Cardiac muscle cell (in vitro differentiated cells and primary cell): ENCODE results near the gene FNDC11. TPM values are rescaled to one million over a fixed set of nuclear protein-coding genes. Genes with fewer than 3 reads are reported as not detected.

Source experiments
- DNase-seq, 2 donors: peaks; one replicate each; pipeline versions ENCODE4 v3.0.0 to v3.0.0-alpha.2; 2010 to 2017; ENCODE audit warnings: low read depth in 1 of 2, low spot score in 1 of 2
- H3K27ac ChIP-seq: fragments of 200-600 bp; sonication (generic); 2 replicates; pipeline ENCODE4 v1.5.1; 2016
- H3K27me3 ChIP-seq: fragments of 200-600 bp; sonication (generic); 2 replicates; pipeline ENCODE4 v1.6.0; 2016; ENCODE audit warnings: control low read depth
- H3K36me3 ChIP-seq: fragments of 200-600 bp; sonication (generic); 2 replicates; pipeline ENCODE4 v1.5.1; 2016; ENCODE audit warnings: control low read depth
- H3K4me1 ChIP-seq: fragments of 200-600 bp; sonication (generic); 2 replicates; pipeline ENCODE4 v1.8.1; 2017; ENCODE audit warnings: low read depth, mild to moderate bottlenecking, mixed run types
- H3K4me3 ChIP-seq: fragments of 200-600 bp; sonication (generic); 2 replicates; pipeline ENCODE4 v1.5.1; 2016; ENCODE audit warnings: mild to moderate bottlenecking
- H3K9me3 ChIP-seq: fragments of 200-600 bp; sonication (generic); 2 replicates; pipeline ENCODE4 v1.5.1; 2017; ENCODE audit warnings: low read depth, mild to moderate bottlenecking, control low read depth
- polyA plus RNA-seq: library from polyadenylated mRNA; unstranded; fragments of >200 nt; fragmentation: Nextera tagmentation; extraction: Ambion mirVana; gene quantifications from 2 replicates; pipeline ENCODE4 v1.2.1, GENCODE V29; 2016
- total RNA-seq: library from RNA; depleted of rRNA; stranded (reverse); fragments of >200 nt; gene quantifications from 2 replicates; pipeline ENCODE4 v1.2.3, GENCODE V29; 2016
- TF ChIP-seq, protein P1 (sequence below): IDR thresholded peaks from 2 replicates; pipeline ENCODE4 v1.5.1; 2012; ENCODE audit warnings: low read depth, mild to moderate bottlenecking, low read length

FNDC11 gene
- total and polyA plus RNA-seq, 2 experiments from 2014 or later = 0.09 to 3.4 TPM

GRCh38 chr20:63580796-63581461 lies 27.0 kb downstream of the FNDC11 start:
- Histone ChIP-seq H3K36me3 (no peaks in the 10 kb centered on the region), H3K4me3 (no peak overlapping the region), H3K4me1 (no peaks in the 10 kb centered on the region), H3K27ac (no peak overlapping the region), H3K27me3 (no peaks in the 10 kb centered on the region), H3K9me3 (no peaks in the 10 kb centered on the region)
- TF ChIP-seq, protein P1, sequence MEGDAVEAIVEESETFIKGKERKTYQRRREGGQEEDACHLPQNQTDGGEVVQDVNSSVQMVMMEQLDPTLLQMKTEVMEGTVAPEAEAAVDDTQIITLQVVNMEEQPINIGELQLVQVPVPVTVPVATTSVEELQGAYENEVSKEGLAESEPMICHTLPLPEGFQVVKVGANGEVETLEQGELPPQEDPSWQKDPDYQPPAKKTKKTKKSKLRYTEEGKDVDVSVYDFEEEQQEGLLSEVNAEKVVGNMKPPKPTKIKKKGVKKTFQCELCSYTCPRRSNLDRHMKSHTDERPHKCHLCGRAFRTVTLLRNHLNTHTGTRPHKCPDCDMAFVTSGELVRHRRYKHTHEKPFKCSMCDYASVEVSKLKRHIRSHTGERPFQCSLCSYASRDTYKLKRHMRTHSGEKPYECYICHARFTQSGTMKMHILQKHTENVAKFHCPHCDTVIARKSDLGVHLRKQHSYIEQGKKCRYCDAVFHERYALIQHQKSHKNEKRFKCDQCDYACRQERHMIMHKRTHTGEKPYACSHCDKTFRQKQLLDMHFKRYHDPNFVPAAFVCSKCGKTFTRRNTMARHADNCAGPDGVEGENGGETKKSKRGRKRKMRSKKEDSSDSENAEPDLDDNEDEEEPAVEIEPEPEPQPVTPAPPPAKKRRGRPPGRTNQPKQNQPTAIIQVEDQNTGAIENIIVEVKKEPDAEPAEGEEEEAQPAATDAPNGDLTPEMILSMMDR = peak; percentile 48
- DNase-seq = peak; percentile 44 to 58

GRCh38 chr20:63582382-63583063 lies 28.6 kb downstream of the FNDC11 start:
- no peaks in the 10 kb centered on the region for H3K36me3 ChIP-seq
- H3K27me3 ChIP-seq = no peaks in the 10 kb centered on the region
- H3K4me1 ChIP-seq = no peaks in the 10 kb centered on the region
- H3K27ac ChIP-seq = no peak overlapping the region
- no peaks in the 10 kb centered on the region for H3K9me3 ChIP-seq
- no peak overlapping the region for H3K4me3 ChIP-seq
- DNase-seq = no peak
- TF ChIP-seq, protein P1 = no peak

- H3K27me3 ChIP-seq = no peaks in the 10 kb centered on the region
- H3K4me3 ChIP-seq = no peak overlapping the region
- no peaks in the 10 kb centered on the region for H3K4me1 ChIP-seq
- peaks cover 8% of the 10 kb centered on the region for H3K36me3 ChIP-seq
- no peaks in the 10 kb centered on the region for H3K9me3 ChIP-seq
- no peak for DNase-seq
- TF ChIP-seq, protein P1 = no peak
- H3K27ac ChIP-seq = no peak overlapping the region
Measured at GRCh38 chr20:63585616-63586565, 31.9 kb downstream of the FNDC11 start.

- Histone ChIP-seq H3K36me3 (peaks cover 9% of the 10 kb centered on the region), H3K4me1 (no peaks in the 10 kb centered on the region), H3K27me3 (no peaks in the 10 kb centered on the region), H3K4me3 (no peak overlapping the region), H3K27ac (no peak overlapping the region), H3K9me3 (no peaks in the 10 kb centered on the region)
- TF ChIP-seq, protein P1 = no peak
- no peak for DNase-seq
Measured at GRCh38 chr20:63586797-63587196, 32.8 kb downstream of the FNDC11 start.

- Histone ChIP-seq H3K36me3 (peaks cover 9% of the 10 kb centered on the region), H3K4me1 (no peaks in the 10 kb centered on the region), H3K27ac (no peak overlapping the region), H3K27me3 (no peaks in the 10 kb centered on the region), H3K9me3 (no peaks in the 10 kb centered on the region), H3K4me3 (no peak overlapping the region)
- no peak for DNase-seq
- TF ChIP-seq, protein P1 = no peak
Measured at GRCh38 chr20:63587256-63587655, 33.3 kb downstream of the FNDC11 start.
